HepG2 (cell line): Measurements from ENCODE around the gene NTN3. TPM values are rescaled to one million over a fixed set of nuclear protein-coding genes. Genes with fewer than 3 reads are reported as not detected.

ENCODE experiments used
- ATAC-seq: fragments of 200-7000 bp; cut with Tn5 transposase; 3 replicates; pipeline ENCODE4 v1.9.1; 2020; ENCODE audit warnings: mild to moderate bottlenecking, moderate library complexity
- BruUV-seq: library from RNA; stranded (reverse); fragments of 400-500 nt; replicated peaks from 2 replicates; lab custom pipeline; 2021; lab: Mats Ljungman, UMichigan
- CTCF ChIA-PET: fragments of 300-600 bp; formaldehyde crosslinking; extraction: SDS; loops from one replicate; lab custom pipeline; 2021; ENCODE audit warnings: low total read pairs, inconsistent platforms, low intra/inter-chr PET ratio; lab: Yijun Ruan, JAX
- POLR2A ChIA-PET: fragments of 350-600 bp; sonication (Branson Sonifier 250); formaldehyde crosslinking; loops from one replicate; lab custom pipeline; 2020; ENCODE audit warnings: antibody characterized with exemption, inconsistent platforms; lab: Yijun Ruan, JAX
- DNase-seq: peaks from one replicate; pipeline ENCODE4 v3.0.0-alpha.2; 2015; ENCODE audit warnings: low spot score
- FAIRE-seq: peaks from 3 replicates; lab custom pipeline; 2011; peaks lifted over from hg19 to GRCh38; lab: Jason Lieb, UNC
- H2AFZ ChIP-seq: one replicate; pipeline ENCODE4 v1.6.1; 2011; ENCODE audit warnings: low read length, inconsistent platforms
- H3K27ac ChIP-seq: fragments of 300-600 bp; 3 replicates; pipeline ENCODE4 v1.8.0; 2011; ENCODE audit warnings: mixed run types, mild to moderate bottlenecking, mixed read lengths, low read length, inconsistent platforms; ENCODE audit not compliant: insufficient read depth; ENCODE audit errors: extremely low read length
- H3K27me3 ChIP-seq, 2 experiments: fragments of 200-600 bp in 1 of 2; 2 replicates in 1 of 2; 3 replicates in 1 of 2; pipeline versions ENCODE4 v1.6.0 to v1.8.0; 2011; ENCODE audit warnings: low read length in 2 of 2, mild to moderate bottlenecking in 2 of 2, moderate library complexity in 2 of 2, inconsistent platforms in 1 of 2; ENCODE audit not compliant: insufficient read depth in 2 of 2, control insufficient read depth in 1 of 2
- H3K36me3 ChIP-seq, 2 experiments: fragments of 200-600 bp in 1 of 2; replicated peaks in 1 of 2; 2 replicates in 1 of 2; 3 replicates in 1 of 2; pipeline versions ENCODE4 v1.5.1 to v1.8.0; 2011; ENCODE audit warnings: low read length in 2 of 2, inconsistent platforms in 1 of 2; ENCODE audit not compliant: insufficient read depth in 2 of 2, control insufficient read depth in 1 of 2
- H3K4me1 ChIP-seq: 2 replicates; pipeline ENCODE4 v1.5.1; 2012; ENCODE audit warnings: low read length, inconsistent platforms; ENCODE audit not compliant: insufficient read depth
- H3K4me2 ChIP-seq: 2 replicates; pipeline ENCODE4 v1.6.0; 2011; ENCODE audit warnings: low read depth, low read length, inconsistent platforms
- H3K4me3 ChIP-seq, 3 experiments: fragments of 200-600 bp in 1 of 3; sonication (generic), shearing (Covaris generic) in 1 of 3; replicated peaks in 1 of 3; 2 replicates each; pipeline ENCODE4 v1.5.1; 2011 to 2016; ENCODE audit warnings: low read length in 3 of 3, inconsistent platforms in 2 of 3, low read depth in 2 of 3, mild to moderate bottlenecking in 2 of 3, control low read depth in 1 of 3, mixed read lengths in 1 of 3; ENCODE audit not compliant: insufficient read depth in 1 of 3
- H3K79me2 ChIP-seq: one replicate; pipeline ENCODE4 v1.6.1; 2011; ENCODE audit warnings: low read length, inconsistent platforms; ENCODE audit not compliant: insufficient read depth
- H3K9ac ChIP-seq: 2 replicates; pipeline ENCODE4 v1.6.0; 2011; ENCODE audit warnings: mild to moderate bottlenecking, low read depth, low read length, inconsistent platforms; ENCODE audit not compliant: insufficient read depth
- H3K9me3 ChIP-seq: 2 replicates; pipeline ENCODE4 v1.5.1; 2012; ENCODE audit warnings: mild to moderate bottlenecking, low read length
- H4K20me1 ChIP-seq: 2 replicates; pipeline ENCODE4 v1.6.0; 2011; ENCODE audit warnings: inconsistent platforms, mild to moderate bottlenecking, low read length, moderate library complexity; ENCODE audit not compliant: insufficient read depth
- CAMTA2 ChIP-seq: sonication (generic); formaldehyde crosslinking; IDR thresholded peaks from 2 replicates; pipeline ENCODE4 v1.4.0; 2020; ENCODE audit warnings: mild to moderate bottlenecking, missing genetic modification reagents, borderline replicate concordance
- ELF4 ChIP-seq: sonication (generic); formaldehyde crosslinking; IDR thresholded peaks from 2 replicates; pipeline ENCODE4 v1.5.0; 2020; ENCODE audit warnings: missing genetic modification reagents, mild to moderate bottlenecking, moderate library complexity, borderline replicate concordance
- GATAD1 ChIP-seq: IDR thresholded peaks from 2 replicates; pipeline ENCODE4 v1.6.1; 2016; ENCODE audit warnings: missing genetic modification reagents, missing compliant biosample characterization
- KDM5A ChIP-seq: fragments of 200-600 bp; sonication (generic); IDR thresholded peaks from 2 replicates; pipeline ENCODE4 v1.7.0; 2018; ENCODE audit warnings: antibody characterized with exemption, mild to moderate bottlenecking, low read length, borderline replicate concordance
- PLRG1 ChIP-seq: fragments of 450-650 bp; conservative IDR thresholded peaks from 2 replicates; pipeline ENCODE4 v1.6.1; 2016
- SPEN ChIP-seq: sonication (generic); formaldehyde crosslinking; IDR thresholded peaks from 2 replicates; pipeline ENCODE4 v1.5.1; 2020; ENCODE audit warnings: low read depth, mild to moderate bottlenecking, missing genetic modification reagents
- ZBTB43 ChIP-seq: sonication (generic); formaldehyde crosslinking; conservative IDR thresholded peaks from 2 replicates; pipeline ENCODE4 v1.4.0; 2020; ENCODE audit warnings: missing genetic modification reagents
- ZEB1 ChIP-seq: IDR thresholded peaks from 2 replicates; pipeline ENCODE4 v1.6.1; 2012; ENCODE audit warnings: mild to moderate bottlenecking, low read depth, inconsistent platforms; ENCODE audit not compliant: insufficient replicate concordance
- ZFP36L2 ChIP-seq: sonication (generic); formaldehyde crosslinking; IDR thresholded peaks from 2 replicates; pipeline ENCODE4 v1.4.0; 2020; ENCODE audit warnings: missing genetic modification reagents
- ZNF17 ChIP-seq: sonication (generic); formaldehyde crosslinking; IDR thresholded peaks from 2 replicates; pipeline ENCODE4 v1.5.0; 2020; ENCODE audit warnings: mild to moderate bottlenecking, missing genetic modification reagents
- ZNF326 ChIP-seq: sonication (generic); formaldehyde crosslinking; IDR thresholded peaks from 2 replicates; pipeline ENCODE4 v1.4.0; 2020; ENCODE audit warnings: missing genetic modification reagents, borderline replicate concordance
- ZNF609 ChIP-seq: sonication (generic); formaldehyde crosslinking; IDR thresholded peaks from 2 replicates; pipeline ENCODE4 v1.4.0; 2020; ENCODE audit warnings: mild to moderate bottlenecking, missing genetic modification reagents, borderline replicate concordance
- ZNF766 ChIP-seq: sonication (generic); formaldehyde crosslinking; IDR thresholded peaks from 2 replicates; pipeline ENCODE4 v1.5.0; 2020; ENCODE audit warnings: missing genetic modification reagents, borderline replicate concordance
- ZSCAN9 ChIP-seq: IDR thresholded peaks from 2 replicates; pipeline ENCODE4 v1.6.1; 2016; ENCODE audit warnings: borderline replicate concordance
- WGBS: methylation state at CpG from one replicate; pipeline ENCODE4 v1.1.6; 2017; ENCODE audit warnings: low lambda C conversion rate; 5-methylcytosine and 5-hydroxymethylcytosine counted together
- in situ Hi-C: cut with HindIII; loops from 2 replicates; pipeline ENCODE4 v1.10.0; 2017; ENCODE audit warnings: low pct_unique_long_range_greater_than_20kb; ENCODE audit not compliant: extremely low pct_ligation_motif_present
- intact Hi-C: fragments of 100-400 bp; cut with micrococcal nuclease; formaldehyde crosslinking; loops from one replicate; pipeline ENCODE4 v1.10.0; 2022; ENCODE audit not compliant: unreplicated experiment
- polyA plus RNA-seq, 8 experiments: library from polyadenylated mRNA; depleted of rRNA in 3 of 8; stranded (reverse) in 7 of 8; unstranded in 1 of 8; fragments of >200 nt; fragmentation: Illumina TruSeq in 4 of 8; extraction: Trizol in 4 of 8; gene quantifications; 2 replicates each; pipeline versions ENCODE4 v1.2.1 to v1.2.3, GENCODE V29; 2011 to 2016; ENCODE audit warnings: low read depth in 4 of 8, missing spikeins in 1 of 8, mixed read lengths in 1 of 8; ENCODE audit not compliant: insufficient read depth in 1 of 8
- total RNA-seq, 5 experiments: library from RNA; depleted of rRNA; stranded (reverse); fragments of >200 nt; fragmentation: Illumina TruSeq; extraction: Trizol; gene quantifications; 2 replicates each; pipeline ENCODE4 v1.2.3, GENCODE V29; 2016; ENCODE audit warnings: low read depth in 1 of 5
- TF ChIP-seq, protein P1 (sequence below): IDR thresholded peaks from 2 replicates; pipeline ENCODE4 v1.6.1; 2012; ENCODE audit warnings: inconsistent platforms

NTN3 gene
- total and polyA plus RNA-seq, 2 of the 13 experiments (the other 11 are each of a cell fraction or from before 2014, with no cell fraction given) = 0.09 to 0.20 TPM

GRCh38 chr16:2475413-2476344 lies 4.6 kb downstream of the NTN3 start:
- H3K79me2 ChIP-seq = peaks cover 22% of the 10 kb centered on the region
- H3K9me3 ChIP-seq = no peaks in the 10 kb centered on the region
- H3K9ac ChIP-seq = peak overlapping the region; percentile 71
- peaks cover 61% of the 10 kb centered on the region for H3K4me1 ChIP-seq
- no TSS peak for BruUV-seq
- H4K20me1 ChIP-seq = peaks cover 18% of the 10 kb centered on the region
- peaks cover 2 to 3% of the 10 kb centered on the region in 2 experiments for H3K27me3 ChIP-seq
- peak overlapping the region; percentile 88 for H3K4me2 ChIP-seq
- H3K4me3 ChIP-seq = peak overlapping the region; percentile 74 to 85 (median 79)
- in situ Hi-C loops = no loop called here
- no peak for FAIRE-seq
- ATAC-seq = peak; percentile 16
- H3K36me3 ChIP-seq = peaks cover 2 to 5% of the 10 kb centered on the region in 2 experiments; a peak in 2 of 5 replicates
- intact Hi-C loops = loop anchor here (1.0 kb wide), 1 partner anchor 320 kb away; the partner anchor contains the start of gene TRAF7
- 5% methylated on average over 15 of the region's 55 CpGs for WGBS
- DNase-seq = no peak
- H3K27ac ChIP-seq = peak overlapping the region; percentile 53
- POLR2A ChIA-PET = interaction anchor here (0.6 to 1.6 kb wide), 6 partner anchors 9 to 224 kb away, joined by 3 to 6 read pairs (median 4); partner anchors contain the start of genes AMDHD2, ECI1 and TEDC2
- CTCF ChIA-PET = interaction anchor here (1.4 kb wide), 1 partner anchor 26 kb away, joined by 3 read pairs; no protein-coding TSS in a partner anchor
- no peak overlapping the region for H2AFZ ChIP-seq
- no peak for TF ChIP-seq ZBTB43 (CRISPR knock-in tag)
- 0 out of 2 replicates have a peak, but pooled peaks have one; percentile 38 for TF ChIP-seq ZNF609 (CRISPR knock-in tag)
- TF ChIP-seq, protein P1, sequence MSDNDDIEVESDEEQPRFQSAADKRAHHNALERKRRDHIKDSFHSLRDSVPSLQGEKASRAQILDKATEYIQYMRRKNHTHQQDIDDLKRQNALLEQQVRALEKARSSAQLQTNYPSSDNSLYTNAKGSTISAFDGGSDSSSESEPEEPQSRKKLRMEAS = peak; percentile 35; the same call in 1 of the 2 replicates
- no peak; the same call in 1 of the 2 replicates for TF ChIP-seq ZSCAN9 (CRISPR knock-in tag)
- TF ChIP-seq ZNF17 = no peak
- TF ChIP-seq ZNF326 = no peak
- TF ChIP-seq ZFP36L2 (CRISPR knock-in tag) = no peak
- peak; percentile 24; the same call in 1 of the 2 replicates for TF ChIP-seq SPEN (CRISPR knock-in tag)
- no peak for TF ChIP-seq ELF4
- no peak for TF ChIP-seq CAMTA2
- TF ChIP-seq PLRG1 = no peak
- no peak for TF ChIP-seq KDM5A
- 0 out of 2 replicates have a peak, but pooled peaks have one; percentile 6 for TF ChIP-seq ZNF766 (CRISPR knock-in tag)
- peak; percentile 81 for TF ChIP-seq ZEB1
- no peak for TF ChIP-seq GATAD1 (CRISPR knock-in tag)
